PFSK-1 (cell line): ENCODE measurements around the gene GDF10.

Source experiments
- FOXP2 ChIP-seq: optimal IDR thresholded peaks from 2 replicates; pipeline ENCODE3; 2011; ENCODE audit warnings: borderline replicate concordance, control low read depth, inconsistent platforms; ENCODE audit not compliant: insufficient read depth; ENCODE audit errors: extremely low read length, extremely low read depth
- POLR2AphosphoS5 ChIP-seq: IDR thresholded peaks from 2 replicates; pipeline ENCODE4 v1.6.1; 2012; ENCODE audit warnings: low read depth, mild to moderate bottlenecking, control low read depth, low read length, moderate library complexity
- REST ChIP-seq, 2 experiments: IDR thresholded peaks; 2 replicates each; pipeline versions ENCODE4 v1.6.1 to v1.8.0; 2011 to 2012; ENCODE audit warnings: low read depth in 2 of 2, low read length in 2 of 2, control low read depth in 1 of 2, inconsistent platforms in 1 of 2, mild to moderate bottlenecking in 1 of 2, moderate library complexity in 1 of 2; ENCODE audit not compliant: insufficient read depth in 1 of 2
- SIN3A ChIP-seq: IDR thresholded peaks from 2 replicates; pipeline ENCODE4 v1.6.1; 2012; ENCODE audit warnings: mild to moderate bottlenecking, low read length, moderate library complexity, borderline replicate concordance; ENCODE audit not compliant: insufficient read depth
- TAF1 ChIP-seq: IDR thresholded peaks from 2 replicates; pipeline ENCODE4 v1.6.1; 2012; ENCODE audit warnings: low read length, control low read depth, borderline replicate concordance; ENCODE audit not compliant: insufficient read depth

GRCh38 chr10:47330366-47330765 lies 30.4 kb downstream of the GDF10 start:
- TF ChIP-seq REST (IDR thresholded peaks at IDR 0.05; ENCODE audit: insufficient read depth in 1 of 2, low read depth in 2 of 2, low read length in 2 of 2) (no peak), TAF1 (no peak), POLR2AphosphoS5 (no peak), FOXP2 (no peak), SIN3A (no peak)
